Loucy (cell line): Measurements from ENCODE around the gene TOP2A.

Experiments used
- H2AFZ ChIP-seq: fragments of 200-600 bp; sonication (generic); 2 replicates; pipeline ENCODE4 v1.6.0; 2016; ENCODE audit warnings: antibody characterized with exemption, mild to moderate bottlenecking, low read length, moderate library complexity
- H3F3A ChIP-seq: fragments of 200-600 bp; 2 replicates; pipeline ENCODE4 v1.6.0; 2016; ENCODE audit warnings: antibody characterized with exemption, low read depth, mild to moderate bottlenecking
- H3K27me3 ChIP-seq: fragments of 200-600 bp; sonication (generic); 2 replicates; pipeline ENCODE4 v1.6.1; 2014; ENCODE audit warnings: low read length, mild to moderate bottlenecking; ENCODE audit not compliant: insufficient read depth, poor library complexity, severe bottlenecking
- H3K36me3 ChIP-seq: fragments of 200-600 bp; sonication (generic); 2 replicates; pipeline ENCODE4 v1.6.1; 2016; ENCODE audit warnings: low read length; ENCODE audit not compliant: insufficient read depth
- H3K4me1 ChIP-seq: fragments of 200-600 bp; sonication (generic); 2 replicates; pipeline ENCODE4 v1.5.1; 2014; ENCODE audit warnings: low read length, mild to moderate bottlenecking; ENCODE audit not compliant: insufficient read depth, poor library complexity, severe bottlenecking
- H3K4me2 ChIP-seq: fragments of 200-600 bp; sonication (generic); 2 replicates; pipeline ENCODE4 v1.6.0; 2014; ENCODE audit warnings: antibody characterized with exemption, low read length, low read depth, mild to moderate bottlenecking; ENCODE audit not compliant: poor library complexity, severe bottlenecking
- H3K4me3 ChIP-seq: fragments of 200-600 bp; sonication (generic); 2 replicates; pipeline ENCODE4 v1.5.1; 2014; ENCODE audit warnings: low read length, mild to moderate bottlenecking, mixed read lengths; ENCODE audit not compliant: poor library complexity, severe bottlenecking
- H3K79me2 ChIP-seq: fragments of 200-600 bp; sonication (generic); 2 replicates; pipeline ENCODE4 v1.6.1; 2014; ENCODE audit warnings: low read length; ENCODE audit not compliant: insufficient read depth
- H3K9ac ChIP-seq: fragments of 200-600 bp; sonication (generic); 2 replicates; pipeline ENCODE4 v1.6.0; 2014; ENCODE audit warnings: mild to moderate bottlenecking, low read depth, low read length, moderate library complexity; ENCODE audit not compliant: poor library complexity, severe bottlenecking
- H3K9me2 ChIP-seq: fragments of 200-600 bp; sonication (generic); replicated peaks from 2 replicates; pipeline ENCODE4 v1.6.1; 2016; ENCODE audit warnings: low read depth, low read length, mixed read lengths
- H3K9me3 ChIP-seq: fragments of 200-600 bp; sonication (generic); 2 replicates; pipeline ENCODE4 v1.6.1; 2014; ENCODE audit warnings: mild to moderate bottlenecking, antibody characterized with exemption, low read length, low read depth; ENCODE audit not compliant: insufficient read depth
- H4K20me1 ChIP-seq: fragments of 200-600 bp; sonication (generic); 2 replicates; pipeline ENCODE4 v1.6.0; 2014; ENCODE audit warnings: antibody characterized with exemption, low read length, mild to moderate bottlenecking; ENCODE audit not compliant: insufficient read depth, poor library complexity, severe bottlenecking
- EZH2phosphoT487 ChIP-seq: fragments of 200-600 bp; IDR thresholded peaks from 2 replicates; pipeline ENCODE4 v1.6.1; 2018; ENCODE audit warnings: antibody characterized with exemption, mild to moderate bottlenecking, moderate library complexity, borderline replicate concordance
- TF ChIP-seq, protein P1 (sequence below): fragments of 200-600 bp; sonication (generic); conservative IDR thresholded peaks from 2 replicates; pipeline ENCODE4 v1.5.1; 2014; ENCODE audit warnings: mild to moderate bottlenecking, antibody characterized with exemption, low read length

The TOP2A gene

DNA sequence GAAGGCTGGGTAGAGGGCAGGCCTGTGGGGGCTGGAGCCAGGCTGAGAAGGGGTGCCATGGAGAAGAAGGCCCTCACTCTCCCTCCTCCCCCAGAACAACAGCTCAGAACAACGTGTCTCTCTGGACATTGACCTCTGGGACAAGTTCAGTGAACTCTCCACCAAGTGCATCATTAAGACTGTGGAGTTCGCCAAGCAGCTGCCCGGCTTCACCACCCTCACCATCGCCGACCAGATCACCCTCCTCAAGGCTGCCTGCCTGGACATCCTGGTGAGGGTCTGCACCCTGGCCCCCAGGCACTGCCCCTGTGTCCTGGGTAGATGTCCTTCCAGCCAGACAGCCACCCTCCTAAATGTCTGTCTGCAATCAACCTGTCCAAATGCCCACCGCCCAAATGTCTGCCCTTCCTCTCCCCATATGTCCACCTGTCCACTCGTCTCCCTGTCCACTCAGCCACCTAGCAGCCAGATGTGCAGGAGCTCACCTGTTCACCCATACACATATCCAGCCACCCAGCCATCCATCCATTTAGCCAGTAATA, 65.4 kb downstream of the TOP2A start:
- Histone ChIP-seq H3K36me3 (peaks cover 49% of the 10 kb centered on the region; the same call in 1 of the 2 replicates), H3K27me3 (no peaks in the 10 kb centered on the region), H3K4me3 (no peak overlapping the region), H3K4me2 (no peak overlapping the region), H2AFZ (no peak overlapping the region), H3F3A (no peaks in the 10 kb centered on the region), H3K9me2 (no peaks in the 10 kb centered on the region), H3K9ac (no peak overlapping the region), H3K4me1 (peaks cover 12% of the 10 kb centered on the region), H3K9me3 (no peaks in the 10 kb centered on the region), H3K79me2 (peaks cover 24% of the 10 kb centered on the region), H4K20me1 (no peaks in the 10 kb centered on the region)
- no peak for TF ChIP-seq EZH2phosphoT487
- TF ChIP-seq, protein P1, sequence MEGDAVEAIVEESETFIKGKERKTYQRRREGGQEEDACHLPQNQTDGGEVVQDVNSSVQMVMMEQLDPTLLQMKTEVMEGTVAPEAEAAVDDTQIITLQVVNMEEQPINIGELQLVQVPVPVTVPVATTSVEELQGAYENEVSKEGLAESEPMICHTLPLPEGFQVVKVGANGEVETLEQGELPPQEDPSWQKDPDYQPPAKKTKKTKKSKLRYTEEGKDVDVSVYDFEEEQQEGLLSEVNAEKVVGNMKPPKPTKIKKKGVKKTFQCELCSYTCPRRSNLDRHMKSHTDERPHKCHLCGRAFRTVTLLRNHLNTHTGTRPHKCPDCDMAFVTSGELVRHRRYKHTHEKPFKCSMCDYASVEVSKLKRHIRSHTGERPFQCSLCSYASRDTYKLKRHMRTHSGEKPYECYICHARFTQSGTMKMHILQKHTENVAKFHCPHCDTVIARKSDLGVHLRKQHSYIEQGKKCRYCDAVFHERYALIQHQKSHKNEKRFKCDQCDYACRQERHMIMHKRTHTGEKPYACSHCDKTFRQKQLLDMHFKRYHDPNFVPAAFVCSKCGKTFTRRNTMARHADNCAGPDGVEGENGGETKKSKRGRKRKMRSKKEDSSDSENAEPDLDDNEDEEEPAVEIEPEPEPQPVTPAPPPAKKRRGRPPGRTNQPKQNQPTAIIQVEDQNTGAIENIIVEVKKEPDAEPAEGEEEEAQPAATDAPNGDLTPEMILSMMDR, result no peak

DNA sequence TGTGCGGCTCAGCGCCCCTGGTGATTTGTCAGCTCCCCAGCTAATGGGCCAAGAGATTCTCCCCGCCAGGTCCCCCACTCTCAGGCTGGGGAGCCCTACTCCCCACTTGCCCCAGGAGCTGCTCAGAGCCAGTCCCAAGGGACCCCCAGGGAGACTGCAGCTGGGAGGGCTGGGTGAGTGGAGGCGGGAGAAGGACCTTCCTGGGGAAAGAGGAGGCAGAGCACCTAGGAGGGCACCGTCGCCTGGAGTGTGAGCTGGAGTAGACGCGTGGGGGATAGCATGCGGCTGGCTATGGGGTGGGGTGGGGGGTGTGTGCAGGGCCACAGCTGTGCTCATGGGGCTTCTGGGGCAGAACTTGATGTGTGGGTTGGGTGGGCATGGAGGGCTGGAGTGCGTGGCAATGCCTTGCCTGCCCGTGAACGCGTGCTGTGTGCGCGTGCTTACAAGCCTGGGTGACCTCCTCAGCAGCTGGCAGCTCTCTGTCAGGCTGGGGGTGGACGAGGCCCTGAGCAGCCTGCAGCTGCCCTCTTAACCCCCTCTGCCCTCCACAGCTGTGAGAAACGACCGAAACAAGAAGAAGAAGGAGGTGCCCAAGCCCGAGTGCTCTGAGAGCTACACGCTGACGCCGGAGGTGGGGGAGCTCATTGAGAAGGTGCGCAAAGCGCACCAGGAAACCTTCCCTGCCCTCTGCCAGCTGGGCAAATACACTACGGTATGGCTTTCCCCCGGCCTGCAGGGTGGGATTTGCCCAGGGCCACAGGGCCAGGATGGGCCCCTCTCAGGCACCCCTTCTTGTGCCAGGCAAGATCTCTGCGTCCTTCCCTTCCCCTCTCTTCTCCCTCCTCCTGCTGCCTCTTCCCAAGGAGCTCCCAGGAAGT, 66.1 kb downstream of the TOP2A start:
- no peaks in the 10 kb centered on the region for H3K9me2 ChIP-seq
- H3K4me1 ChIP-seq, result peaks cover 19% of the 10 kb centered on the region
- no peaks in the 10 kb centered on the region for H3K9me3 ChIP-seq
- H3K27me3 ChIP-seq, result no peaks in the 10 kb centered on the region
- no peaks in the 10 kb centered on the region for H3F3A ChIP-seq
- no peak overlapping the region for H3K4me2 ChIP-seq
- peaks cover 49% of the 10 kb centered on the region; the same call in 1 of the 2 replicates for H3K36me3 ChIP-seq
- TF ChIP-seq, protein P1, result no peak
- no peak for TF ChIP-seq EZH2phosphoT487
- H3K79me2 ChIP-seq, result peaks cover 31% of the 10 kb centered on the region
- H4K20me1 ChIP-seq, result no peaks in the 10 kb centered on the region
- no peak overlapping the region for H3K9ac ChIP-seq
- H2AFZ ChIP-seq, result no peak overlapping the region
- H3K4me3 ChIP-seq, result no peak overlapping the region

DNA sequence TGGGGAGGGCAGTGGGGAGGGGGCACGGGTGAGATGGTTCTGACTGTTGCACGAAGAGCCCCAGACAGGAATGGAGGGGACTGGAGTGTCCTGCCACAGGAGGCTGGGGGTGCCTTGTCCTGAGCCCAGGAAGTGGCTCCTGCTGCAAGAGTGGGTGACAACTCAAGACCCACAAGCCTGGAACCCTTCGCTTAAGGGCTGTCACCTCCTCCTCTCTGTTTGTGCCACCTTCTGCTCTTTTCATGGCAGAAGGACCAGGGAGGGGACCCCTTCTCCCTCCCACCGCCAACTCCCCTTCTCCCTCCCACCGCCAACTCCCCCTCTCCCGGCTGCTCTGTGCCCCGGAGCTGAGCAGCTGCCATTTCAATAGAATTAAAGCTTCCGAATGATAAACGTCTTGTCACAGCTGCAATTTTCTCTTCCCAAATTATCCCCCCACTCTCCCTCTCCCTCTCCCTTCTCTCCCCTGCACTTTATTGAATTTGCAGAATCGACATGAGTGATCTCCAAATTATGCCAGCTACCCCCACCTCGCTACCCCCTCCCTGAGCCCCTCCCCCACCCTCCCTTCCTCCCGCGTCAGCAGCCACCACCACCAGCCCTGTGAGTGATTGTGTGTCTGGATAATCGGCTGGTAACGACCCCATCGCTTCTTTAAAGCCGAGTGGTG, 66.9 kb downstream of the TOP2A start:
- Histone ChIP-seq H4K20me1 (no peaks in the 10 kb centered on the region), H3K4me3 (no peak overlapping the region)

More for the DNA sequence above, 66.9 kb downstream of the TOP2A start:
- Histone ChIP-seq H2AFZ (no peak overlapping the region), H3K9me2 (no peaks in the 10 kb centered on the region), H3K4me2 (no peak overlapping the region), H3K79me2 (peaks cover 37% of the 10 kb centered on the region), H3K9me3 (no peaks in the 10 kb centered on the region), H3K27me3 (no peaks in the 10 kb centered on the region), H3F3A (no peaks in the 10 kb centered on the region), H3K36me3 (peaks cover 44% of the 10 kb centered on the region; the same call in 1 of the 2 replicates), H3K9ac (no peak overlapping the region), H3K4me1 (peaks cover 27% of the 10 kb centered on the region)
- TF ChIP-seq, protein P1, result no peak
- no peak for TF ChIP-seq EZH2phosphoT487
